ENCODE measurements around the gene HIF1AN. TPM values are rescaled to one million over a fixed set of nuclear protein-coding genes. Genes with fewer than 3 reads are reported as not detected.
A peak's percentile ranks its signal among the peaks of the same experiment; 100 is the strongest.

HIF1AN gene
- total and polyA plus RNA-seq, 2 donors (not counting 1 experiment from before 2014, with no cell fraction given), result 7.3 to 65.6 TPM

- ATAC-seq (ENCODE audit: low read depth), result no peak
- H3K4me3 Mint-ChIP-seq, result no peak overlapping the region
- H3K27me3 Mint-ChIP-seq, result peaks cover 33% of the 10 kb centered on the region
Measured at GRCh38 chr10:100560248-100560647, 24.5 kb downstream of the HIF1AN start.

DNA sequence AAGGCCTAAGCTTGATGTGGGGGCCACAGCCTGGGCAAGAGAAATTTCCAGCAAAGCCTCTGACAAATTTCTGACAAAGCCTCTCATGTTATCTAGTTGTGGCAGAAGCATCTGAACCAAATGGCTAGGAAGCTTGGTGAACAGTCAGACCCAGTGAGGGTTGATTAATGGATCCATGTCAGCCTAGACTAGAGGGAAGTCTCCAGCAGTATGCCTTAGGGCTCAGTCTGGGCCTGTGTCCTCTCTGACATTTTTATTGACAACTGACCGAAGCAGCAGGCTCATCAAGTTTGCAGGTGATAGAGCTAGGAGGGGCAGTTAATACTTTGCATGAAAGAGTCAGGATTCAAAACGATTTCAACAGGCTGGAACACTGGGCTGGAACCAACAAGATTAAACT lies 25.3 kb downstream of the HIF1AN start:
- peaks cover 0 to 10% of the 10 kb centered on the region in 2 experiments for H3K36me3 ChIP-seq (replicated peaks in 1 of 2; ENCODE audit: control extremely low read depth in 1 of 2, control insufficient read depth in 1 of 2, extremely low read depth in 1 of 2, insufficient read depth in 2 of 2, low read length in 1 of 2)
- Mint-ChIP-seq H3K9me3 (ENCODE audit: insufficient read depth) (no peaks in the 10 kb centered on the region), H3K4me3 (peak overlapping the region; percentile 37), H3K27me3 (peaks cover 41% of the 10 kb centered on the region), H3K27ac (no peak overlapping the region), H3K4me1 (peaks cover 20% of the 10 kb centered on the region)
- H3K9me3 ChIP-seq (ENCODE audit: control extremely low read depth in 1 of 3, control insufficient read depth in 2 of 3, insufficient read depth in 1 of 3, low read length in 2 of 3), result peaks cover 0 to 12% (median 0%) of the 10 kb centered on the region in 3 donors
- 73% methylated on average over 2 of the region's 2 CpGs for WGBS (ENCODE audit: insufficient coverage)
- H3K4me3 ChIP-seq (ENCODE audit: control extremely low read depth in 1 of 5, extremely low read depth in 1 of 5, insufficient read depth in 1 of 5, low read depth in 2 of 5, low read length in 4 of 5), result no peak overlapping the region
- ATAC-seq (ENCODE audit: low read depth) (no peak), DNase-seq (no peak)
- no peaks in the 10 kb centered on the region for H4K20me1 ChIP-seq (ENCODE audit: control insufficient read depth, insufficient read depth, low read length, poor library complexity, severe bottlenecking)
- H3K4me2 ChIP-seq (replicated peaks; ENCODE audit: low read depth, low read length, poor library complexity, severe bottlenecking), result no peak overlapping the region
- H3K9ac ChIP-seq (ENCODE audit: low read length), result no peak overlapping the region
- POLR2A ChIA-PET, result interaction anchor here (0.6 kb wide), 1 partner anchor 1116 kb away, joined by 12 read pairs; no protein-coding TSS in a partner anchor
- TF ChIP-seq, protein P1, sequence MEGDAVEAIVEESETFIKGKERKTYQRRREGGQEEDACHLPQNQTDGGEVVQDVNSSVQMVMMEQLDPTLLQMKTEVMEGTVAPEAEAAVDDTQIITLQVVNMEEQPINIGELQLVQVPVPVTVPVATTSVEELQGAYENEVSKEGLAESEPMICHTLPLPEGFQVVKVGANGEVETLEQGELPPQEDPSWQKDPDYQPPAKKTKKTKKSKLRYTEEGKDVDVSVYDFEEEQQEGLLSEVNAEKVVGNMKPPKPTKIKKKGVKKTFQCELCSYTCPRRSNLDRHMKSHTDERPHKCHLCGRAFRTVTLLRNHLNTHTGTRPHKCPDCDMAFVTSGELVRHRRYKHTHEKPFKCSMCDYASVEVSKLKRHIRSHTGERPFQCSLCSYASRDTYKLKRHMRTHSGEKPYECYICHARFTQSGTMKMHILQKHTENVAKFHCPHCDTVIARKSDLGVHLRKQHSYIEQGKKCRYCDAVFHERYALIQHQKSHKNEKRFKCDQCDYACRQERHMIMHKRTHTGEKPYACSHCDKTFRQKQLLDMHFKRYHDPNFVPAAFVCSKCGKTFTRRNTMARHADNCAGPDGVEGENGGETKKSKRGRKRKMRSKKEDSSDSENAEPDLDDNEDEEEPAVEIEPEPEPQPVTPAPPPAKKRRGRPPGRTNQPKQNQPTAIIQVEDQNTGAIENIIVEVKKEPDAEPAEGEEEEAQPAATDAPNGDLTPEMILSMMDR (IDR thresholded peaks at IDR 0.05), result no peak
- no peak for TF ChIP-seq EZH2 (IDR thresholded peaks at IDR 0.05; ENCODE audit: borderline replicate concordance, insufficient read depth, low read depth, low read length, poor library complexity, severe bottlenecking)
- no peak overlapping the region for H3K27ac ChIP-seq (ENCODE audit: low read length in 2 of 2)
- H3K79me2 ChIP-seq (ENCODE audit: control insufficient read depth, insufficient read depth, low read length), result no peaks in the 10 kb centered on the region
- H3K27me3 ChIP-seq (replicated peaks in 1 of 4; ENCODE audit: control extremely low read depth in 1 of 4, control insufficient read depth in 3 of 4, insufficient read depth in 4 of 4, low read length in 3 of 4), result peaks cover 0 to 36% (median 13%) of the 10 kb centered on the region in 4 experiments
- peaks cover 17 to 20% of the 10 kb centered on the region in 2 donors for H3K4me1 ChIP-seq (ENCODE audit: control insufficient read depth in 2 of 2, insufficient read depth in 2 of 2, low read length in 2 of 2)
- no peak overlapping the region for H2AFZ ChIP-seq (ENCODE audit: insufficient read depth, low read depth, low read length, poor library complexity, severe bottlenecking)
- CTCF ChIA-PET, result interaction anchor here (0.8 to 2.2 kb wide), 3 partner anchors 183 to 373 kb away, joined by 3 to 11 read pairs (median 5); no protein-coding TSS in a partner anchor
- intact Hi-C loops (cut with micrococcal nuclease), result no loop called here

More at GRCh38 chr10:100560248-100560647, 24.5 kb downstream of the HIF1AN start:
- Histone ChIP-seq H3K36me3 (replicated peaks in 1 of 2; ENCODE audit: control extremely low read depth in 1 of 2, control insufficient read depth in 1 of 2, extremely low read depth in 1 of 2, insufficient read depth in 2 of 2, low read length in 1 of 2) (peaks cover 0 to 13% of the 10 kb centered on the region in 2 experiments), H3K9ac (ENCODE audit: low read length) (no peak overlapping the region), H3K27me3 (replicated peaks in 1 of 4; ENCODE audit: control extremely low read depth in 1 of 4, control insufficient read depth in 3 of 4, insufficient read depth in 4 of 4, low read length in 3 of 4) (peaks cover 0 to 32% (median 13%) of the 10 kb centered on the region in 4 experiments), H2AFZ (ENCODE audit: insufficient read depth, low read depth, low read length, poor library complexity, severe bottlenecking) (no peak overlapping the region), H3K4me2 (replicated peaks; ENCODE audit: low read depth, low read length, poor library complexity, severe bottlenecking) (no peak overlapping the region), H3K4me1 (ENCODE audit: control insufficient read depth in 2 of 2, insufficient read depth in 2 of 2, low read length in 2 of 2) (peaks cover 17 to 20% of the 10 kb centered on the region in 2 donors), H4K20me1 (ENCODE audit: control insufficient read depth, insufficient read depth, low read length, poor library complexity, severe bottlenecking) (no peaks in the 10 kb centered on the region), H3K79me2 (ENCODE audit: control insufficient read depth, insufficient read depth, low read length) (no peaks in the 10 kb centered on the region), H3K4me3 (ENCODE audit: control extremely low read depth in 1 of 5, extremely low read depth in 1 of 5, insufficient read depth in 1 of 5, low read depth in 2 of 5, low read length in 4 of 5) (no peak overlapping the region), H3K27ac (ENCODE audit: low read length in 2 of 2) (no peak overlapping the region), H3K9me3 (ENCODE audit: control extremely low read depth in 1 of 3, control insufficient read depth in 2 of 3, insufficient read depth in 1 of 3, low read length in 2 of 3) (peaks cover 0 to 12% (median 0%) of the 10 kb centered on the region in 3 donors)
- no peak for TF ChIP-seq EZH2 (IDR thresholded peaks at IDR 0.05; ENCODE audit: borderline replicate concordance, insufficient read depth, low read depth, low read length, poor library complexity, severe bottlenecking)
- TF ChIP-seq, protein P1 (IDR thresholded peaks at IDR 0.05), result no peak
- POLR2A ChIA-PET, result interaction anchor here (0.6 kb wide), 1 partner anchor 1117 kb away, joined by 12 read pairs; no protein-coding TSS in a partner anchor
- no peak overlapping the region for H3K27ac Mint-ChIP-seq
- WGBS (ENCODE audit: insufficient coverage), result no CpG with 5 or more reads among the region's 1 CpG
- intact Hi-C loops (cut with micrococcal nuclease), result no loop called here
- peaks cover 20% of the 10 kb centered on the region for H3K4me1 Mint-ChIP-seq
- H3K9me3 Mint-ChIP-seq (ENCODE audit: insufficient read depth), result no peaks in the 10 kb centered on the region
- no peak for DNase-seq
- CTCF ChIA-PET, result interaction anchor here (1.5 to 2.2 kb wide), 2 partner anchors 184 to 311 kb away, joined by 5 to 11 read pairs; no protein-coding TSS in a partner anchor

All from B cell (primary cell).